Posterior cingulate gyrus (tissue), 11 donors: ENCODE measurements around the gene HES4.
"Not testable (repeated sequence)": the region's sequence is repeated elsewhere in the genome, so short reads cannot be mapped to it uniquely, and the experiment has no call there.

Source experiments
- DNase-seq, 10 donors: peaks; one replicate each; pipeline versions ENCODE4 v3.0.0 to v3.0.0-alpha.2; 2020 to 2021; ENCODE audit warnings: mixed read lengths in 3 of 10
- intact Hi-C: fragments of 100-400 bp; cut with DNase I; formaldehyde crosslinking; loops from one replicate; pipeline ENCODE4 v1.15.1; 2023

HES4 gene

GRCh38 chr1:1019122-1019999, 19.5 kb upstream of the HES4 start:
- DNase-seq, result peak; percentile 61 to 97 (median 76)
- intact Hi-C loops, result loop anchor here (2.0 kb wide), 1 partner anchor 13 kb away; no protein-coding TSS in a partner anchor

- intact Hi-C loops, result loop anchor here (2.0 kb wide), 1 partner anchor 14 kb away; no protein-coding TSS in a partner anchor
- DNase-seq, result not testable (repeated sequence)
These were observed 18.4 kb upstream of the HES4 start for GRCh38 chr1:1018321-1018685.

GRCh38 chr1:1017397-1018320, 17.8 kb upstream of the HES4 start:
- not testable (repeated sequence) for DNase-seq
- intact Hi-C loops, result loop anchor here (2.0 kb wide), 1 partner anchor 15 kb away; no protein-coding TSS in a partner anchor

GRCh38 chr1:1014799-1015681, 15.1 kb upstream of the HES4 start:
- intact Hi-C loops, result no loop called here
- peak in 1 of 10 donors; percentile 14 for DNase-seq

GRCh38 chr1:1013922-1014648, 14.2 kb upstream of the HES4 start:
- intact Hi-C loops, result no loop called here
- DNase-seq, result peak in 2 of 10 donors; percentile 8 to 86

- intact Hi-C loops, result no loop called here
- peak in 9 of 10 donors; percentile 60 to 95 (median 75) for DNase-seq
These were observed 13.4 kb upstream of the HES4 start, which contains the start of gene ISG15 for GRCh38 chr1:1013105-1013921. Gene ISG15 (plus strand): TSS chr1:1013497. CDS start chr1:1013574, 77 bp downstream.

- DNase-seq, result peak in 1 of 10 donors; percentile 52
- intact Hi-C loops, result not testable (repeated sequence)
These were observed 12.8 kb upstream of the HES4 start for GRCh38 chr1:1012736-1013104.

GRCh38 chr1:1011396-1011949, 11.6 kb upstream of the HES4 start:
- intact Hi-C loops, result no loop called here
- DNase-seq, result peak in 1 of 10 donors; percentile 76

- intact Hi-C loops, result not testable (repeated sequence)
- DNase-seq, result peak in 1 of 10 donors; percentile 38
These were observed 10.2 kb upstream of the HES4 start for GRCh38 chr1:1010131-1010530.

- peak in 2 of 10 donors; percentile 64 to 73 for DNase-seq
- intact Hi-C loops, result no loop called here
These were observed 6.6 kb upstream of the HES4 start for GRCh38 chr1:1006305-1007159.

- intact Hi-C loops, result no loop called here
These were observed 5.9 kb upstream of the HES4 start for GRCh38 chr1:1005774-1006304.

GRCh38 chr1:1004780-1005697, 5.1 kb upstream of the HES4 start:
- DNase-seq, result peak in 2 of 10 donors; percentile 66 to 73
- intact Hi-C loops, result loop anchor here (5.0 kb wide), 1 partner anchor 103 kb away; no protein-coding TSS in a partner anchor

More at GRCh38 chr1:1005774-1006304, 5.9 kb upstream of the HES4 start:
- peak in 1 of 10 donors; percentile 67 for DNase-seq

- peak in 1 of 10 donors; percentile 76 for DNase-seq
- intact Hi-C loops, result loop anchor here (5.0 kb wide), 1 partner anchor 102 kb away; no protein-coding TSS in a partner anchor
These were observed 4.5 kb upstream of the HES4 start for GRCh38 chr1:1004420-1004779.

- intact Hi-C loops, result loop anchor here (5.0 kb wide), 1 partner anchor 102 kb away; no protein-coding TSS in a partner anchor
- DNase-seq, result peak in 1 of 10 donors; percentile 65
These were observed 3.9 kb upstream of the HES4 start for GRCh38 chr1:1003618-1004419.
